Duodenal mucosa (tissue), 2 donors: ENCODE data around the gene PPP1R2.

Experiments used
- H3K27ac ChIP-seq: one replicate; pipeline ENCODE4 v1.7.0; 2013; ENCODE audit warnings: low read depth, low read length
- H3K27me3 ChIP-seq, 2 donors: one replicate each; pipeline ENCODE4 v1.7.0; 2013; ENCODE audit warnings: low read length in 2 of 2, control low read depth in 1 of 2; ENCODE audit not compliant: insufficient read depth in 2 of 2, control insufficient read depth in 1 of 2
- H3K36me3 ChIP-seq, 2 donors: one replicate each; pipeline ENCODE4 v1.7.0; 2013; ENCODE audit warnings: low read length in 2 of 2, control low read depth in 1 of 2; ENCODE audit not compliant: insufficient read depth in 2 of 2, control insufficient read depth in 1 of 2
- H3K4me1 ChIP-seq, 2 donors: one replicate each; pipeline ENCODE4 v1.7.0; 2013; ENCODE audit warnings: low read length in 2 of 2, control low read depth in 1 of 2; ENCODE audit not compliant: insufficient read depth in 2 of 2, control insufficient read depth in 1 of 2
- H3K4me3 ChIP-seq, 2 donors: one replicate each; pipeline ENCODE4 v1.7.0; 2013; ENCODE audit warnings: low read length in 2 of 2, low read depth in 1 of 2
- H3K9ac ChIP-seq, 2 donors: one replicate each; pipeline ENCODE4 v1.7.0; 2013; ENCODE audit warnings: low read length in 2 of 2, low read depth in 1 of 2
- H3K9me3 ChIP-seq, 2 donors: one replicate each; pipeline ENCODE4 v1.7.0; 2013; ENCODE audit warnings: low read length in 2 of 2, control low read depth in 1 of 2; ENCODE audit not compliant: control insufficient read depth in 1 of 2

Gene PPP1R2

GRCh38 chr3:195468391-195468776, 74.7 kb downstream of the PPP1R2 start:
- H3K27ac ChIP-seq: no peak overlapping the region
- H3K4me3 ChIP-seq: no peak overlapping the region
- no peaks in the 10 kb centered on the region for H3K36me3 ChIP-seq
- H3K9me3 ChIP-seq: no peaks in the 10 kb centered on the region
- H3K27me3 ChIP-seq: no peaks in the 10 kb centered on the region
- H3K9ac ChIP-seq: no peak overlapping the region
- no peaks in the 10 kb centered on the region for H3K4me1 ChIP-seq

DNA sequence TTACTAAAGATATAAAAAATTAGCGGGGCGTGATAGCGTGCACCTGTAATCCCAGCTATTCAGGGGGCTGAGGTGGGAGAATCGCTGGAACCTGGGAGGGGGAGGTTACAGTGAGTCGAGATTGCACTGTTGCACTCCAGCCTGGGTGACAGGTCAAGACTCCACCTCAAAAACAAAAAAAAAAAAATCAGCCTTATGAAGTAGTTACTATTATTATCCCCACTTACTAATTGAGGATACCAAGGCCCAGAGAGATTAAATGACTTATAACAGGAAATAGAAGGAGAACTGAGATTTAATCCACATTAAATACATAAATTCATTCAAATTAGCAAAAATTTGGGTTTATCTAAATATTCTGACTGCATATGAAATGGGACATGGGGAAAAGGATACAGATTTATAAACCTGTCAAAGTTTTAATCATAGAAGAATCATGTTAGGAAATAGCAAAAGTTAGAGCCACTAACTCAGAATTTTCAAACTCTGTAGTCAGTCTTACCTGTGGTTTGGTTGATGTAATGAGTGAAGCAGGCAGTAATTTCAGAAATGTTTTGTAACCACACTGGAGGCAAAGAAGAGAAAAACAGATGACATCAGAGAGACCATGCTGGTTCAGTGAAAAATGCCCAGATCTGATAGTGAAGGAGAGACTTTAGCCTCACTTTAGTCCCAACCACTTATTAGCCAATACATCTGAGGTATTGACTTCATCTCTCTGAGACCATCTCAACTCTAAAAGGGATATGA, 75.3 kb downstream of the PPP1R2 start:
- Histone ChIP-seq H3K9ac (no peak overlapping the region), H3K27ac (no peak overlapping the region), H3K9me3 (no peaks in the 10 kb centered on the region), H3K36me3 (no peaks in the 10 kb centered on the region), H3K4me1 (no peaks in the 10 kb centered on the region), H3K27me3 (no peaks in the 10 kb centered on the region), H3K4me3 (no peak overlapping the region)

- Histone ChIP-seq H3K9me3 (no peaks in the 10 kb centered on the region), H3K4me3 (no peak overlapping the region), H3K27ac (no peak overlapping the region), H3K9ac (no peak overlapping the region), H3K36me3 (no peaks in the 10 kb centered on the region), H3K4me1 (peaks cover 9 to 11% of the 10 kb centered on the region in 2 donors), H3K27me3 (no peaks in the 10 kb centered on the region)
Measured at GRCh38 chr3:195466251-195466650, 76.9 kb downstream of the PPP1R2 start.
